CD4-positive, alpha-beta memory T cell (primary cell): ENCODE data around the gene SFXN4. TPM values are rescaled to one million over a fixed set of nuclear protein-coding genes. Genes with fewer than 3 reads are reported as not detected.

Experiments
- CTCF ChIA-PET: fragments of 350-600 bp; sonication (Branson Sonifier 250); formaldehyde crosslinking; loops from one replicate; lab custom pipeline; 2021; ENCODE audit warnings: inconsistent platforms; ENCODE audit not compliant: partially characterized antibody; lab: Charles Lee
- POLR2A ChIA-PET: fragments of 350-600 bp; sonication (Branson Sonifier 250); formaldehyde crosslinking; loops from one replicate; lab custom pipeline; 2021; ENCODE audit not compliant: partially characterized antibody; lab: Charles Lee
- DNase-seq, 5 donors: peaks; one replicate each; pipeline versions ENCODE4 v3.0.0 to v3.0.0-alpha.2; 2020 to 2022; ENCODE audit warnings: mixed read lengths in 1 of 5
- H3K27ac ChIP-seq: one replicate; pipeline ENCODE4 v1.7.0; 2013; ENCODE audit warnings: low read depth, low read length
- H3K27me3 ChIP-seq: 2 replicates; pipeline ENCODE4 v1.7.0; 2013; ENCODE audit warnings: mild to moderate bottlenecking, low read length, moderate library complexity; ENCODE audit not compliant: insufficient read depth
- H3K36me3 ChIP-seq: 2 replicates; pipeline ENCODE4 v1.7.0; 2013; ENCODE audit warnings: mild to moderate bottlenecking, low read length, moderate library complexity; ENCODE audit not compliant: insufficient read depth
- H3K4me1 ChIP-seq: 2 replicates; pipeline ENCODE4 v1.7.0; 2013; ENCODE audit warnings: mild to moderate bottlenecking, low read length, moderate library complexity; ENCODE audit not compliant: insufficient read depth
- H3K4me3 ChIP-seq, 2 donors: one replicate each; pipeline ENCODE4 v1.7.0; 2013; ENCODE audit warnings: low read length in 2 of 2, mild to moderate bottlenecking in 1 of 2
- H3K9me3 ChIP-seq, 2 donors: one replicate each; pipeline ENCODE4 v1.7.0; 2013; ENCODE audit warnings: low read length in 2 of 2, control low read depth in 1 of 2; ENCODE audit not compliant: control insufficient read depth in 1 of 2
- H3K27ac Mint-ChIP-seq, 7 donors: one replicate each; pipeline ENCODE4 v1.8.0; 2020 to 2021; ENCODE audit warnings: mixed read lengths in 7 of 7, mild to moderate bottlenecking in 6 of 7, inconsistent platforms in 3 of 7, moderate library complexity in 3 of 7
- H3K27me3 Mint-ChIP-seq, 2 donors: one replicate each; pipeline ENCODE4 v1.8.0; 2020 to 2021; ENCODE audit warnings: mixed read lengths in 2 of 2
- H3K36me3 Mint-ChIP-seq, 2 donors: one replicate each; pipeline ENCODE4 v1.8.0; 2020 to 2021; ENCODE audit warnings: mixed read lengths in 2 of 2, inconsistent platforms in 1 of 2, mild to moderate bottlenecking in 1 of 2
- H3K4me1 Mint-ChIP-seq, 4 donors: one replicate each; pipeline ENCODE4 v1.8.0; 2020 to 2021; ENCODE audit warnings: mixed read lengths in 4 of 4, mild to moderate bottlenecking in 1 of 4
- H3K4me3 Mint-ChIP-seq, 8 donors: one replicate each; pipeline ENCODE4 v1.8.0; 2020 to 2021; ENCODE audit warnings: mixed read lengths in 8 of 8, mild to moderate bottlenecking in 7 of 8, moderate library complexity in 6 of 8, inconsistent platforms in 3 of 8
- H3K9me3 Mint-ChIP-seq, 8 donors: one replicate each; pipeline ENCODE4 v1.8.0; 2020 to 2021; ENCODE audit warnings: mixed read lengths in 8 of 8, mild to moderate bottlenecking in 5 of 8, inconsistent platforms in 3 of 8, moderate library complexity in 1 of 8
- intact Hi-C: fragments of 100-400 bp; cut with micrococcal nuclease; formaldehyde crosslinking; loops from one replicate; pipeline ENCODE4 v1.15.1; 2023
- polyA plus RNA-seq, 2 donors: library from polyadenylated mRNA; unstranded; fragments of 300-500 nt; fragmentation: Illumina TruSeq; gene quantifications; one replicate each; pipeline ENCODE4 v1.2.3, GENCODE V29; 2021
- total RNA-seq, 2 experiments: library from RNA; stranded (reverse); gene quantifications; one replicate each; pipeline ENCODE4 v1.2.3, GENCODE V29; 2021

Gene SFXN4
- total and polyA plus RNA-seq, 4 experiments from 2014 or later: 13.9 to 18.5 (median 15.6) TPM

GRCh38 chr10:119105155-119105554 is 60.4 kb downstream of the SFXN4 start:
- intact Hi-C loops: loop anchor here (2.0 kb wide), 1 partner anchor 60 kb away; the partner anchor contains the start of gene SFXN4
- H3K4me3 Mint-ChIP-seq: peak overlapping the region; percentile 72 to 85 (median 78)

GRCh38 chr10:119104654-119105015 is 60.9 kb downstream of the SFXN4 start:
- intact Hi-C loops: loop anchor here (1.0 to 5.0 kb wide), 4 partner anchors 13 to 623 kb away; partner anchors contain the start of genes EIF3A, INPP5F and SFXN4
- H3K27me3 Mint-ChIP-seq: no peaks in the 10 kb centered on the region
- H3K4me3 Mint-ChIP-seq: peak overlapping the region; percentile 72 to 85 (median 78)
- peak overlapping the region; percentile 52 to 59 for H3K4me3 ChIP-seq
- peak overlapping the region in 3 of 7 donors; percentile 36 to 81 (median 70) for H3K27ac Mint-ChIP-seq
- ChIA-PET CTCF (interaction anchor here (1.0 to 2.9 kb wide), 10 partner anchors 10 to 60 kb away, joined by 3 to 11 read pairs (median 4); partner anchors contain the start of gene EIF3A), POLR2A (interaction anchor here (1.1 to 9.3 kb wide), 15 partner anchors 11 to 102 kb away, joined by 4 to 179 read pairs (median 8); partner anchors contain the start of genes EIF3A, GRK5, NANOS1 and SFXN4)
- peak overlapping the region; percentile 54 for H3K27ac ChIP-seq
- no peaks in the 10 kb centered on the region for H3K9me3 ChIP-seq
- DNase-seq: peak in 1 of 5 donors; percentile 47
- no peaks in the 10 kb centered on the region for H3K27me3 ChIP-seq
- no peaks in the 10 kb centered on the region for H3K9me3 Mint-ChIP-seq
- H3K36me3 Mint-ChIP-seq: peaks cover 8 to 14% of the 10 kb centered on the region in 2 donors
- peaks cover 34% of the 10 kb centered on the region for H3K4me1 ChIP-seq
- peaks cover 14 to 46% (median 35%) of the 10 kb centered on the region in 4 donors for H3K4me1 Mint-ChIP-seq
- H3K36me3 ChIP-seq: peaks cover 4% of the 10 kb centered on the region

More at GRCh38 chr10:119105155-119105554, 60.4 kb downstream of the SFXN4 start:
- no peak for DNase-seq
- Mint-ChIP-seq H3K27ac (peak overlapping the region; percentile 29 to 81 (median 70)), H3K9me3 (no peaks in the 10 kb centered on the region), H3K36me3 (peaks cover 12 to 18% of the 10 kb centered on the region in 2 donors), H3K27me3 (no peaks in the 10 kb centered on the region), H3K4me1 (peaks cover 14 to 45% (median 34%) of the 10 kb centered on the region in 4 donors)
- no peak overlapping the region for H3K27ac ChIP-seq
- no peaks in the 10 kb centered on the region for H3K27me3 ChIP-seq
- peak overlapping the region; percentile 52 to 59 for H3K4me3 ChIP-seq
- H3K9me3 ChIP-seq: no peaks in the 10 kb centered on the region
- H3K4me1 ChIP-seq: peaks cover 34% of the 10 kb centered on the region
- ChIA-PET CTCF (interaction anchor here (1.0 to 2.9 kb wide), 9 partner anchors 10 to 60 kb away, joined by 3 to 11 read pairs (median 5); partner anchors contain the start of gene EIF3A), POLR2A (interaction anchor here (1.1 to 9.3 kb wide), 15 partner anchors 10 to 102 kb away, joined by 4 to 179 read pairs (median 8); partner anchors contain the start of genes EIF3A, GRK5, NANOS1 and SFXN4)
- peaks cover 4% of the 10 kb centered on the region for H3K36me3 ChIP-seq

- H3K27ac ChIP-seq: peak within 1 kb of the TSS; percentile 54
- H3K27ac Mint-ChIP-seq: peak within 1 kb of the TSS; percentile 72 to 95 (median 91)
- DNase-seq: peak; percentile 56 to 71 (median 60)
- H3K4me3 Mint-ChIP-seq: peak within 1 kb of the TSS; percentile 79 to 88 (median 86)
- H3K9me3 Mint-ChIP-seq: no peaks in the 10 kb centered on the region
- peaks cover 34% of the 10 kb centered on the region for H3K4me1 ChIP-seq
- H3K4me1 Mint-ChIP-seq: peaks cover 14 to 46% (median 34%) of the 10 kb centered on the region in 4 donors
- no peaks in the 10 kb centered on the region for H3K27me3 Mint-ChIP-seq
- H3K9me3 ChIP-seq: no peaks in the 10 kb centered on the region
- intact Hi-C loops: loop anchor here (1.0 to 5.0 kb wide), 5 partner anchors 13 to 623 kb away; partner anchors contain the start of genes EIF3A, INPP5F and SFXN4
- H3K36me3 ChIP-seq: peaks cover 4% of the 10 kb centered on the region
- POLR2A ChIA-PET: interaction anchor here (0.6 to 9.3 kb wide), 18 partner anchors 8 to 198 kb away, joined by 3 to 179 read pairs (median 8); partner anchors contain the start of genes EIF3A, GRK5, NANOS1 and PRDX3
- no peaks in the 10 kb centered on the region for H3K27me3 ChIP-seq
- H3K36me3 Mint-ChIP-seq: peaks cover 6 to 11% of the 10 kb centered on the region in 2 donors
- peak within 1 kb of the TSS; percentile 52 to 59 for H3K4me3 ChIP-seq
- CTCF ChIA-PET: interaction anchor here (1.0 to 2.9 kb wide), 10 partner anchors 9 to 61 kb away, joined by 3 to 11 read pairs (median 4); partner anchors contain the start of gene EIF3A
Observed at GRCh38 chr10:119103903-119104653, 61.4 kb downstream of the SFXN4 start, which contains the start of gene DENND10. Gene DENND10 (plus strand): TSS chr10:119104113. CDS start chr10:119104143, 30 bp downstream.

- H3K9me3 ChIP-seq: no peaks in the 10 kb centered on the region
- no peaks in the 10 kb centered on the region for H3K27me3 Mint-ChIP-seq
- peaks cover 34% of the 10 kb centered on the region for H3K4me1 ChIP-seq
- CTCF ChIA-PET: interaction anchor here (1.1 to 2.9 kb wide), 5 partner anchors 8 to 28 kb away, joined by 4 to 11 read pairs (median 8); partner anchors contain the start of gene EIF3A
- intact Hi-C loops: loop anchor here (2.0 to 5.0 kb wide), 2 partner anchors 27 to 624 kb away; partner anchors contain the start of gene INPP5F
- no peaks in the 10 kb centered on the region for H3K27me3 ChIP-seq
- H3K36me3 Mint-ChIP-seq: peaks cover 5 to 9% of the 10 kb centered on the region in 2 donors
- peaks cover 14 to 46% (median 34%) of the 10 kb centered on the region in 4 donors for H3K4me1 Mint-ChIP-seq
- peak in 1 of 5 donors; percentile 12 for DNase-seq
- POLR2A ChIA-PET: interaction anchor here (0.6 to 9.3 kb wide), 11 partner anchors 9 to 199 kb away, joined by 3 to 179 read pairs (median 8); partner anchors contain the start of genes EIF3A, NANOS1 and PRDX3
- H3K4me3 Mint-ChIP-seq: peak overlapping the region; percentile 79 to 88 (median 84)
- H3K36me3 ChIP-seq: peaks cover under 1% of the 10 kb centered on the region
- H3K9me3 Mint-ChIP-seq: no peaks in the 10 kb centered on the region
- peak overlapping the region; percentile 72 to 95 (median 91) for H3K27ac Mint-ChIP-seq
- H3K27ac ChIP-seq: no peak overlapping the region
- no peak overlapping the region for H3K4me3 ChIP-seq
Observed at GRCh38 chr10:119103241-119103902, 62.1 kb downstream of the SFXN4 start.

- ChIA-PET CTCF (interaction anchor here (0.6 to 1.6 kb wide), 6 partner anchors 8 to 200 kb away, joined by 3 to 7 read pairs (median 4); partner anchors contain the start of gene EIF3A), POLR2A (interaction anchor here (7.0 to 9.3 kb wide), 2 partner anchors 9 to 20 kb away, joined by 169 to 179 read pairs; partner anchors contain the start of gene EIF3A)
- Histone ChIP-seq H3K9me3 (no peaks in the 10 kb centered on the region), H3K27me3 (no peaks in the 10 kb centered on the region), H3K27ac (no peak overlapping the region), H3K36me3 (no peaks in the 10 kb centered on the region), H3K4me3 (no peak overlapping the region), H3K4me1 (peaks cover 36% of the 10 kb centered on the region)
- Mint-ChIP-seq H3K9me3 (no peaks in the 10 kb centered on the region), H3K4me3 (peak overlapping the region in 2 of 8 donors; percentile 15 to 31), H3K36me3 (peaks cover 0 to 3% of the 10 kb centered on the region in 2 donors), H3K27ac (peak overlapping the region in 6 of 7 donors; percentile 46 to 84 (median 70)), H3K27me3 (no peaks in the 10 kb centered on the region), H3K4me1 (peaks cover 16 to 42% (median 30%) of the 10 kb centered on the region in 4 donors)
- intact Hi-C loops: loop anchor here (2.0 to 5.0 kb wide), 2 partner anchors 29 to 626 kb away; partner anchors contain the start of gene INPP5F
- DNase-seq: no peak
Observed at GRCh38 chr10:119101366-119102098, 64.0 kb downstream of the SFXN4 start.
